ENCODE measurements around the gene DAPK1.

- TF ChIP-seq CTCF (IDR thresholded peaks at IDR 0.05; ENCODE audit: extremely low read depth in 1 of 2, insufficient read depth in 1 of 2, low read depth in 1 of 2, low read length in 2 of 2) (no peak), POLR2A (IDR thresholded peaks at IDR 0.05; ENCODE audit: low read depth, low read length) (no peak), FOS (IDR thresholded peaks at IDR 0.05; ENCODE audit: borderline replicate concordance, insufficient read depth, low read length) (no peak), EZH2 (IDR thresholded peaks at IDR 0.05; ENCODE audit: borderline replicate concordance, low read depth, low read length, severe bottlenecking) (no peak), POLR2AphosphoS5 (IDR thresholded peaks at IDR 0.05; ENCODE audit: insufficient read depth, low read depth, low read length) (no peak)
Measured at GRCh38 chr9:87647114-87647513, 149.4 kb downstream of the DAPK1 start.
